Transverse colon (tissue), 4 donors: ENCODE measurements around the gene IL3. TPM values are rescaled to one million over a fixed set of nuclear protein-coding genes. Genes with fewer than 3 reads are reported as not detected.
A peak's percentile ranks its signal among the peaks of the same experiment; 100 is the strongest.

Experiments used
- DNase-seq: peaks from one replicate; pipeline ENCODE4 v3.0.0-alpha.2; 2019
- H3K27ac ChIP-seq, 4 donors: fragments of 200-600 bp; sonication (generic); 2 replicates each; pipeline ENCODE4 v1.5.1; 2016 to 2018; ENCODE audit warnings: inconsistent platforms in 4 of 4
- H3K27me3 ChIP-seq: fragments of 200-600 bp; sonication (generic); 2 replicates; pipeline ENCODE4 v1.5.1; 2017; ENCODE audit warnings: inconsistent platforms
- H3K36me3 ChIP-seq, 4 donors: fragments of 200-600 bp; sonication (generic); 2 replicates each; pipeline ENCODE4 v1.5.1; 2017 to 2019; ENCODE audit warnings: inconsistent platforms in 4 of 4
- H3K4me1 ChIP-seq, 4 donors: fragments of 200-600 bp; sonication (generic); 2 replicates each; pipeline ENCODE4 v1.5.1; 2017 to 2020; ENCODE audit warnings: inconsistent platforms in 4 of 4
- H3K4me3 ChIP-seq, 4 donors: fragments of 200-600 bp; sonication (generic); 1 replicate in 1 of 4; 2 replicates in 3 of 4; pipeline versions ENCODE4 v1.5.1 to v1.6.1; 2017 to 2019; ENCODE audit warnings: inconsistent platforms in 4 of 4
- H3K9me3 ChIP-seq, 2 donors: fragments of 200-600 bp; sonication (generic); 2 replicates each; pipeline ENCODE4 v1.5.1; 2017 to 2019; ENCODE audit warnings: inconsistent platforms in 2 of 2
- EP300 ChIP-seq: sonication (generic); formaldehyde crosslinking; IDR thresholded peaks from one replicate; pipeline ENCODE4 v1.6.1; 2017; ENCODE audit warnings: antibody characterized with exemption, low read depth
- POLR2A ChIP-seq: fragments of 450-650 bp; IDR thresholded peaks from one replicate; pipeline ENCODE4 v1.6.1; 2016; ENCODE audit warnings: antibody characterized with exemption, mild to moderate bottlenecking, moderate library complexity
- POLR2AphosphoS5 ChIP-seq, 3 donors: sonication (generic); formaldehyde crosslinking; IDR thresholded peaks; one replicate each; pipeline ENCODE4 v1.6.1; 2016; ENCODE audit warnings: antibody characterized with exemption in 3 of 3
- WGBS, 2 donors: methylation state at CpG; one replicate each; pipeline ENCODE4 v1.1.5; 2018; ENCODE audit warnings: low coverage in 1 of 2; 5-methylcytosine and 5-hydroxymethylcytosine counted together
- in situ Hi-C, 4 donors: fragments of 200-750 bp; cut with MboI; loops; one replicate each; pipeline versions ENCODE4 v1.15.0 to v1.15.1; 2017; ENCODE audit warnings: low sequenced_read_pairs in 3 of 4, low pct_ligation_motif_present in 1 of 4, low pct_unique_long_range_greater_than_20kb in 1 of 4
- intact Hi-C: fragments of 100-400 bp; cut with DNase I; formaldehyde crosslinking; loops from one replicate; pipeline ENCODE4 v1.15.1; 2023; ENCODE audit warnings: low total_unique reads
- total RNA-seq, 4 donors: library from RNA; depleted of rRNA; stranded (reverse); fragments of >200 nt; gene quantifications; one replicate each; pipeline ENCODE4 v1.1.0, GENCODE V29; 2016
- TF ChIP-seq, protein P1 (sequence below), 5 experiments: fragments of 200-600 bp in 3 of 5; fragments of 450-650 bp in 2 of 5; sonication (generic) in 3 of 5; IDR thresholded peaks; 1 replicate in 2 of 5; 2 replicates in 3 of 5; pipeline ENCODE4 v1.5.1; 2016 to 2017; ENCODE audit warnings: antibody characterized with exemption in 5 of 5, inconsistent platforms in 3 of 5, mild to moderate bottlenecking in 2 of 5, moderate library complexity in 1 of 5

The IL3 gene
- total RNA-seq, 4 donors from 2014 or later: not detected

DNA sequence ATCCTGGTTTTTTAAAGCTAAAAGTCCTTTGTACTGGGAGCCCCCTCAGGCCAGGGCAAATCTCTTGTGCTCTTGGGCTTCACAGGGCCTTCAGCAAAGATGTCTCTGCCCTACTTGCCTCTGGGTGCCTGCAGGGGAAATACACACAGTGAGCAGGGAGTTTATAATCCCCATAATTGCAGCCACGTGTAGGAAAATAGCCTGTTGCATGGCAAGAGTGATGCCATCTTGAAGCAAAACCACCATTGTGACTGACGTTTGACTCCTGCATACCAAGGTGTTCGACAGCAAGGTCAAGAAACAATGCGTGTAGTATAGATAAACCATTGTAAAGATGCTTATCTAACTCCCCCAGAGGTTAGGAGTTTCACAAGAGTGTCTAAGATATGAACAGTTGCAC is 11.4 kb upstream of the IL3 start:
- Histone ChIP-seq H3K4me3 (no peak overlapping the region), H3K27ac (no peak overlapping the region), H3K27me3 (no peaks in the 10 kb centered on the region), H3K9me3 (no peaks in the 10 kb centered on the region), H3K4me1 (no peaks in the 10 kb centered on the region), H3K36me3 (no peaks in the 10 kb centered on the region)
- TF ChIP-seq POLR2AphosphoS5 (IDR thresholded peaks at IDR 0.05) (no peak), POLR2A (no peak), EP300 (no peak)
- TF ChIP-seq, protein P1, sequence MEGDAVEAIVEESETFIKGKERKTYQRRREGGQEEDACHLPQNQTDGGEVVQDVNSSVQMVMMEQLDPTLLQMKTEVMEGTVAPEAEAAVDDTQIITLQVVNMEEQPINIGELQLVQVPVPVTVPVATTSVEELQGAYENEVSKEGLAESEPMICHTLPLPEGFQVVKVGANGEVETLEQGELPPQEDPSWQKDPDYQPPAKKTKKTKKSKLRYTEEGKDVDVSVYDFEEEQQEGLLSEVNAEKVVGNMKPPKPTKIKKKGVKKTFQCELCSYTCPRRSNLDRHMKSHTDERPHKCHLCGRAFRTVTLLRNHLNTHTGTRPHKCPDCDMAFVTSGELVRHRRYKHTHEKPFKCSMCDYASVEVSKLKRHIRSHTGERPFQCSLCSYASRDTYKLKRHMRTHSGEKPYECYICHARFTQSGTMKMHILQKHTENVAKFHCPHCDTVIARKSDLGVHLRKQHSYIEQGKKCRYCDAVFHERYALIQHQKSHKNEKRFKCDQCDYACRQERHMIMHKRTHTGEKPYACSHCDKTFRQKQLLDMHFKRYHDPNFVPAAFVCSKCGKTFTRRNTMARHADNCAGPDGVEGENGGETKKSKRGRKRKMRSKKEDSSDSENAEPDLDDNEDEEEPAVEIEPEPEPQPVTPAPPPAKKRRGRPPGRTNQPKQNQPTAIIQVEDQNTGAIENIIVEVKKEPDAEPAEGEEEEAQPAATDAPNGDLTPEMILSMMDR (IDR thresholded peaks at IDR 0.05): no peak
- in situ Hi-C loops (no loop called here), intact Hi-C loops (no loop called here)
- no peak for DNase-seq
- 41 to 59% methylated on average over 4 of the region's 4 CpGs for WGBS, 2 donors

DNA sequence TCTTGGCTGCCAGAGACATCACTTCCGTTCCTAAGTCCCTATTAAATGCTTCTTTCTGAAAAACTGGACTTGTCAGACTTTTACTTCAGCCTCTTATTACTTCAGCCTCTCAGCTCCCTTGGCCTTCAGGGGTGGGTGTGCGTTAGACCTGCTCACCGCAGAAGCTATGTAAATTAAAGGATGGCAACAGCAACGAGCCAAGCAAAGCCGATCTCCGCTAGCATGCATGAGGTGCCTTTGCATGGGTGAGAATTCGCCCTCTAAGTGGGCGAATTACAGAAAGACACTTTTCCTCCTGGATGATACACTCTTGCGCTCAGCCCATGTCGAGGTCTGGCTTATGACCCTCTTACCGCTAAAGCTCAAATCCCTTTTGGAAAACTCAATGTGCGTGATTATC is 10.9 kb upstream of the IL3 start:
- no peak for TF ChIP-seq EP300
- TF ChIP-seq POLR2A: no peak
- TF ChIP-seq POLR2AphosphoS5 (IDR thresholded peaks at IDR 0.05): no peak
- TF ChIP-seq, protein P1 (IDR thresholded peaks at IDR 0.05): no peak
- in situ Hi-C loops (no loop called here), intact Hi-C loops (no loop called here)
- no peak overlapping the region for H3K4me3 ChIP-seq
- no peak for DNase-seq
- H3K27me3 ChIP-seq: no peaks in the 10 kb centered on the region
- H3K27ac ChIP-seq: no peak overlapping the region
- no peaks in the 10 kb centered on the region for H3K9me3 ChIP-seq
- WGBS, 2 donors: 93% methylated on average over 12 of the region's 12 CpGs; no CpG with 5 or more reads in 1 of the 2 donors
- H3K4me1 ChIP-seq: no peaks in the 10 kb centered on the region
- H3K36me3 ChIP-seq: no peaks in the 10 kb centered on the region

GRCh38 chr5:132050136-132050535 is 10.3 kb upstream of the IL3 start:
- WGBS, 2 donors: 80% methylated on average over 5 of the region's 5 CpGs; no CpG with 5 or more reads in 1 of the 2 donors
- Histone ChIP-seq H3K4me3 (no peak overlapping the region), H3K4me1 (no peaks in the 10 kb centered on the region), H3K27me3 (no peaks in the 10 kb centered on the region), H3K9me3 (no peaks in the 10 kb centered on the region), H3K36me3 (no peaks in the 10 kb centered on the region), H3K27ac (no peak overlapping the region)
- in situ Hi-C loops (no loop called here), intact Hi-C loops (no loop called here)
- DNase-seq: peak; percentile 23
- TF ChIP-seq POLR2A (no peak), POLR2AphosphoS5 (IDR thresholded peaks at IDR 0.05) (no peak), EP300 (no peak)
- TF ChIP-seq, protein P1 (IDR thresholded peaks at IDR 0.05): no peak

DNA sequence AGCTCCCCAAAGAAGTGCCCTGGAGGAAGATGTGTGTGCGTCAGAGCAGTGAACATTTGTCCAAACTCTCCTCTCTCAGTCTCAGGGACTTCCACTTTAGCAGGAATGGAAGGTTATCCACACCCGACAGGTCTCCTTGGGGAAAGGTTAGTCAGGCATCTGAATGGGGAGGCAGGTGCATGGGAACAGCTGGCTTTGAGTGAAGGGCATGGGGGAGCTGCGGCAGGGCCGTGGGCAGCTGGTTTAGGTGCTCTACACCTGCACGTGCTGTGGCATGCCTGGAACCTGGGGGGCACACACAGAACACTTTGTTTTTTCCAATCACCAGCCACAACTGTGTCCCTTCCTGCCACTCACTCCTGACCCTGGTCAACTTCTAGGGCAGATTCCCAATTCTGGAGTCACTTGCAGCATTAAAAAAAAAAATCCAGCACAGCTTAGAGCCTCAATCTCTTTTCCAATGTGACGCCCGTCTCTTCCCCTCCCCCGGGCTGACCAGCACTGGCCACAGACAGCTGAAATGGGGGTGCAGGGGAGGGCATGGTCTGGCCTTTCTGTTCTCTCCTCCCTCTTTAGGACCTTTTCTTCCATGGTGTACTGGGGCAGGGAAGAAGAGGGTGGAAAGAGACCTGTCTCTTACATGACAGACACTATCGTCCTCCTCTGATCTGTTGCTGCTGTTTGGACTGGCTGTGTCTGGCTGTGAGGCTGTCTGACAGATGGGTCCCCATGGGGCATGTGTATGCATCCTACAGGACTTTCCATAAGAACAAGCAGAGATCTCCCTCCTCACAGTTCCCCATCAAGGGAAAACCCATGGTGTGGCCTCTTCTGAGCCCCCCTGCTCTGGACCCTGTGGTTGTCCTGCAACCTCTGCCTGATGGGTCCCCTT is 9.5 kb upstream of the IL3 start:
- no peaks in the 10 kb centered on the region for H3K36me3 ChIP-seq
- TF ChIP-seq EP300 (no peak), POLR2A (no peak), POLR2AphosphoS5 (IDR thresholded peaks at IDR 0.05) (no peak)
- TF ChIP-seq, protein P1 (IDR thresholded peaks at IDR 0.05): no peak
- intact Hi-C loops: no loop called here
- WGBS, 2 donors: 57 to 79% methylated on average over 1 to 9 of the region's 9 CpGs
- in situ Hi-C loops: no loop called here
- H3K27ac ChIP-seq: no peak overlapping the region
- H3K4me1 ChIP-seq: no peaks in the 10 kb centered on the region
- H3K4me3 ChIP-seq: no peak overlapping the region
- DNase-seq: no peak
- no peaks in the 10 kb centered on the region for H3K27me3 ChIP-seq
- no peaks in the 10 kb centered on the region for H3K9me3 ChIP-seq
